ENCODE results near the gene PLA2G4B. TPM values are rescaled to one million over a fixed set of nuclear protein-coding genes. Genes with fewer than 3 reads are reported as not detected.

Gene PLA2G4B, protein sequence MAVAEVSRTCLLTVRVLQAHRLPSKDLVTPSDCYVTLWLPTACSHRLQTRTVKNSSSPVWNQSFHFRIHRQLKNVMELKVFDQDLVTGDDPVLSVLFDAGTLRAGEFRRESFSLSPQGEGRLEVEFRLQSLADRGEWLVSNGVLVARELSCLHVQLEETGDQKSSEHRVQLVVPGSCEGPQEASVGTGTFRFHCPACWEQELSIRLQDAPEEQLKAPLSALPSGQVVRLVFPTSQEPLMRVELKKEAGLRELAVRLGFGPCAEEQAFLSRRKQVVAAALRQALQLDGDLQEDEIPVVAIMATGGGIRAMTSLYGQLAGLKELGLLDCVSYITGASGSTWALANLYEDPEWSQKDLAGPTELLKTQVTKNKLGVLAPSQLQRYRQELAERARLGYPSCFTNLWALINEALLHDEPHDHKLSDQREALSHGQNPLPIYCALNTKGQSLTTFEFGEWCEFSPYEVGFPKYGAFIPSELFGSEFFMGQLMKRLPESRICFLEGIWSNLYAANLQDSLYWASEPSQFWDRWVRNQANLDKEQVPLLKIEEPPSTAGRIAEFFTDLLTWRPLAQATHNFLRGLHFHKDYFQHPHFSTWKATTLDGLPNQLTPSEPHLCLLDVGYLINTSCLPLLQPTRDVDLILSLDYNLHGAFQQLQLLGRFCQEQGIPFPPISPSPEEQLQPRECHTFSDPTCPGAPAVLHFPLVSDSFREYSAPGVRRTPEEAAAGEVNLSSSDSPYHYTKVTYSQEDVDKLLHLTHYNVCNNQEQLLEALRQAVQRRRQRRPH
- total RNA-seq (2.7 TPM), polyA plus RNA-seq (8.1 TPM)

DNA sequence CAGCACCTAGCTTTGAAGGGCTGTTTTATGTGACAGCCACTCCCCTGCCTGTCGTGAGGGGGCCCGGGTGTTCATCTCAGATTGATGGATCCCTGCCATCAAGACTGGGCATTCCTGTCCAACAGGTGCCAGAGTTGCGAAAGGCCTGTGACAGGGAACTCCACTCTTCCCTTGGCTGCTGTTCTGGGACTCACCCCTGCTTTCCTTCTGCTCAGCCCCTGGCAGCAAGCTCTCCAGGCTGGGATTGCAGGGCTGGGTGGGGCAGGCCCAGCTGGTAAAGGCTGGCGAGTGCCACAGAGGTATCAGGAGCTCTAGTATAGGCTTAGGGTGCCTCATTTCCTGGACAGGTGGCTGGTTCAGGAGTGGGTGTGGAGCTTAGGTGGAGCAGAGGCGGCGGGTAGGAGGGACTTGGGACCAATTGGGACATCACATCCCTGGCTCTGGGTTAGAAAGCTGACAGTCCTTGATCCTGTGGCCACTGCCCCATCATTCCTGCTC, at the start of gene PLA2G4B:
Gene PLA2G4B (plus strand): TSS at position 448 of the 498 bp plus-strand sequence. CDS start 67 bp downstream, outside the sequence.
- H3K4me3 ChIP-seq (ENCODE audit: low read depth, low read length), result no peak within 1 kb of the TSS
- peak within 1 kb of the TSS; percentile 44 for H3K27ac ChIP-seq (ENCODE audit: low read depth)
- DNase-seq (ENCODE audit: extremely low spot score), result peak; percentile 39
- 83% methylated on average over 6 of the region's 6 CpGs for WGBS
- no peaks in the 10 kb centered on the region for H3K36me3 ChIP-seq (ENCODE audit: insufficient read depth)
- no peaks in the 10 kb centered on the region for H3K4me1 ChIP-seq (ENCODE audit: insufficient read depth)

DNA sequence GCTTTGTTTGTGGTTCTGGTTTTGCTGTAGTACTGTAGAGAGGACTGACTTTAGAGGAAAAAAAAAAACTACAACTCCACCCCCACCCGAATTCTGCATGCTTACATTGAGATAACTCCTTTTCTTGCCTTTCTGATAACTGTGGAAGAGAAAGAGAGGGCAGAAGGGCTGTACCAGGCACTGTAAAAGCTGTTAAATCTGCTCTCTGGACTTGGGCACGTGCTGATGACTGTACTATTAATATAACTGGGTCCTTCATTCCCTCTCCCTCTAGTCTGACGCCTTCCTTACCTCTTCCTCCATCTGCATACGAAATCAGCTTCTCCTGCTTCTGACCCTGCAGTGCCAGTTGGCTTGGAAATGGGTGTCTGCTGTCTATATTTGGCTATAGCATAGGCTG, 49.4 kb upstream of the PLA2G4B start:
- Histone ChIP-seq H3K36me3 (ENCODE audit: insufficient read depth) (peaks cover 1% of the 10 kb centered on the region), H3K4me3 (ENCODE audit: low read depth, low read length) (no peak overlapping the region), H3K4me1 (ENCODE audit: insufficient read depth) (no peaks in the 10 kb centered on the region), H3K27ac (ENCODE audit: low read depth) (no peak overlapping the region)
- 50% methylated on average over 4 of the region's 4 CpGs for WGBS
- no peak for DNase-seq (ENCODE audit: extremely low spot score)

DNA sequence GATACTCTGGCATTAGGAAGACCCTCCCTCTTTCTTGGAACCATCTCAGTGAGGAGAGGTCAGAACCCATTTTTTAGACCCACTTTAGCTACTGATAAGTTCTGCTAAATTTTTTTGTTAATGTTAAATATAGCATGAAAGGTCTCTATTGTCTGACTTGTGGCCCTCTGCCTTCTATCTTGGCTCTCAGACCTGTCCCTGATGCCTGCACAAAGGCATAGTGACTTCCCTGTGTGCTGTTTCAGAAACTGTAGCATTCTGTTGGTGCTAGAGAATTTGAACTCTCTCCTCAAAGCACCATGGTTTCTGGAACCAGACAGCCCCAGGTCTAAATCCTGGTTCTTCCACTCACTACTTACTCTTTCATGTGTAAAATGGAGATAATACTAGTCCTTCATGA, 49.0 kb upstream of the PLA2G4B start:
- no peak for DNase-seq (ENCODE audit: extremely low spot score)
- Histone ChIP-seq H3K36me3 (ENCODE audit: insufficient read depth) (peaks cover 1% of the 10 kb centered on the region), H3K4me1 (ENCODE audit: insufficient read depth) (no peaks in the 10 kb centered on the region), H3K4me3 (ENCODE audit: low read depth, low read length) (no peak overlapping the region), H3K27ac (ENCODE audit: low read depth) (no peak overlapping the region)

DNA sequence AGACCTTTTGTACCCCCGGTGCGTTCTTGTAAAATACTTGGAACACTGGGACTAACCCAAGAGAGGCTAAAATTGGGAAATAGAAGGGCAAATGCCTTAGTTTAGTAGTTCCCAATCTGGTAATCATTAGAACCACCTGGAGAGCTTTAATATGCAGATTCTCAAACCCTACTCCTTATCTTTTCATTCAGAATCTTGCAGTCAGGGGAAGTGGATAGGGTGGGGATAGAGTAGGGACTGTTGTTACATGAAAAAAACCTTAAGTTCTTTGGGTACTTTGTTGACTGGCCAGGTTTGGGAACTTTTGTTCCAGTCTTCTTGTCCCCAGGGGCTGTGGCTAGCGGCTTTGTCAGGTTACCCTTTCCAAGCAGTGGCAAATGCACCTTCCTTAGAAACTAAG, 48.5 kb upstream of the PLA2G4B start:
- Histone ChIP-seq H3K27ac (ENCODE audit: low read depth) (no peak overlapping the region), H3K4me1 (ENCODE audit: insufficient read depth) (no peaks in the 10 kb centered on the region), H3K36me3 (ENCODE audit: insufficient read depth) (peaks cover 1% of the 10 kb centered on the region), H3K4me3 (ENCODE audit: low read depth, low read length) (no peak overlapping the region)
- DNase-seq (ENCODE audit: extremely low spot score), result no peak
- WGBS, result 90% methylated on average over 3 of the region's 3 CpGs

DNA sequence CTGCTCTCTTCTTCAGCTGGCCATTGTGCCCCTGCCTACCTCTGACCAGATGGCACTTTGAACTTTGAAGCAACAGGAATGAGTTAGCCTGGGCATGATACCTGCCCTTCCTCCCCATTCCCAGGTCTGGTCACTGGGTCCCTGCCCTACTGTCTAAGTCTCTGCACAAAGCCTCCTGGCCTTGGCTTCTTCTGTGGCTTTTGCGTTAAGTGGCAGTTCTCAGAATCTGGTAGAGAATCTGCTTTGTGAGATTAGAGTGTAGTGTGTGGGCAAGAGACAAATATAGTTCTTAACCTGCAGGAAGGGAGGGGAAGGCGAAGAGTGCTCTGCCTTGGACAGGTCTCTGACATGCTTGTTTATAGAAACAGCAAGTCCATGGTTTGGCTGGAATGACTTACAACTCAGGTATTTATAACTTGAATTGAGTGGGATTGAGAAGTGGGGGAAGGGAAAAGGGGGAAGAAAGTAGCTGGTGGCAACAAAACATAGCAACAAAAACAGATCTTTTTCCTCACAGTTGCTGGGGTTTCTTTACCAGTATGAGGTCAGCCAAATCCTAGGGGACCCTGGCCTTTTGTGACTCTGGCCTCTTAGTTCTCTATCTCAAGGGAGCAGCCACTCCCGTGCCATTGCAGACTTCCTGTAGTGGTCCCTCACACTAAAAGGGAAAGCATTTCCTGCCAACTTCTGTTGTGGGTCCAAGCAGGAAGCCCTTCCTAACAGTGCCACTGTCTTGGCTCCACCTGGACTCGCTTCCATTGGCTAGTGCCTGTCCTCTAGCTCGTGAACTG, 47.7 kb upstream of the PLA2G4B start:
- no peaks in the 10 kb centered on the region for H3K4me1 ChIP-seq (ENCODE audit: insufficient read depth)
- WGBS, result 47% methylated on average over 5 of the region's 5 CpGs
- H3K36me3 ChIP-seq (ENCODE audit: insufficient read depth), result peaks cover 1% of the 10 kb centered on the region
- H3K27ac ChIP-seq (ENCODE audit: low read depth), result no peak overlapping the region
- H3K4me3 ChIP-seq (ENCODE audit: low read depth, low read length), result no peak overlapping the region
- no peak for DNase-seq (ENCODE audit: extremely low spot score)

DNA sequence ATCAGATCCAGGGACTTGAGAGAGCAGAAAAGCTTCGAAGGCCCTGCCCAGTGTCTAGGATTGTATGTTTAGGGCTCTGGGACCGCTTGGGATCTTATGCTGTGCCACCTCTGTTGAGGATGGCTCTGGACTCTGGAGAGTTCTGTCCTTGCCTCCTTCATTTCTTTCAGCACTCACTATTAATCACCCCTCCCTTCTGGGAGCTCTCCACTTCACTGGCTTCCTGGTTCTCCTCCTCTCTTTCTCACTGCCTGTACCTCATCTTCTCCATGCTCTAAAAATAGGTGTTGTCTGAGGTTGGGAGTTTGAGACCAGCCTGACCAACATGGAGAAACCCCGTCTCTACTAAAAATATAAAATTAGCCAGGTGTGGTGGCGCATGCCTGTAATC, 47.1 kb upstream of the PLA2G4B start:
- WGBS, result 80% methylated on average over 4 of the region's 4 CpGs
- no peaks in the 10 kb centered on the region for H3K4me1 ChIP-seq (ENCODE audit: insufficient read depth)

DNA sequence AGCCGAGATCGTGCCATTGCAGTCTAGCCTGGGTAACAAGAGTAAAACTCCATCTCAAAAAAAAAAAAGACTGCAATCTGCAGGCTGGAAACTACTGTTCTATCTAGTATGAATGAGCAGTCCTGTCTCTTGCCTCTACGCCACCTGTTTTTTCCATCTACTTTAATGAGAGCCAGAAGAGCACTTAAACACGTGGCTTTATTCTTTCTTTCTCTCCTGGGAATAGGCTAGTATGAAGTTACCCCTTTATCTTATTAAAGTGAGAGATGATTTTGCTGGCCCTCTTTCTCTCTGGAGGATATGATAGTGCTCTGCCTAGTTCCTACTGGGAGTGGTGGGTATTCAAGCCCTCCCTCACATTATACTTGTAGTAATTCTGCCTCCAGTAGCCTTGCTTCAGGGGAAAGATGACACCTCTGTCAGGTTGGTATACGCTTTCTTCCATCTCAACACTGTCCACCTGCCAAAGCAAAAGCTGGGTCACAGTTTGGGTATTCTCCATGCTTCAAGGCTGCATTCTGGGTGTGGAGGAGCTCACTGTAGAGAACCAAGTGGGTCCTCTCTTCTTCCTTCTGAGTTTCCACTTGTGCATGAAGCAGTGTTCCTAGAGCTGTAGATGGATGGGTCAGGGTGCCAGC, 46.5 kb upstream of the PLA2G4B start:
- Histone ChIP-seq H3K4me1 (ENCODE audit: insufficient read depth) (no peaks in the 10 kb centered on the region), H3K4me3 (ENCODE audit: low read depth, low read length) (no peak overlapping the region), H3K27ac (ENCODE audit: low read depth) (no peak overlapping the region), H3K36me3 (ENCODE audit: insufficient read depth) (no peaks in the 10 kb centered on the region)
- no peak for DNase-seq (ENCODE audit: extremely low spot score)
- 79% methylated on average over 5 of the region's 5 CpGs for WGBS

More for the DNA sequence above, 47.1 kb upstream of the PLA2G4B start:
- Histone ChIP-seq H3K27ac (ENCODE audit: low read depth) (no peak overlapping the region), H3K36me3 (ENCODE audit: insufficient read depth) (peaks cover 1% of the 10 kb centered on the region), H3K4me3 (ENCODE audit: low read depth, low read length) (no peak overlapping the region)
- no peak for DNase-seq (ENCODE audit: extremely low spot score)

DNA sequence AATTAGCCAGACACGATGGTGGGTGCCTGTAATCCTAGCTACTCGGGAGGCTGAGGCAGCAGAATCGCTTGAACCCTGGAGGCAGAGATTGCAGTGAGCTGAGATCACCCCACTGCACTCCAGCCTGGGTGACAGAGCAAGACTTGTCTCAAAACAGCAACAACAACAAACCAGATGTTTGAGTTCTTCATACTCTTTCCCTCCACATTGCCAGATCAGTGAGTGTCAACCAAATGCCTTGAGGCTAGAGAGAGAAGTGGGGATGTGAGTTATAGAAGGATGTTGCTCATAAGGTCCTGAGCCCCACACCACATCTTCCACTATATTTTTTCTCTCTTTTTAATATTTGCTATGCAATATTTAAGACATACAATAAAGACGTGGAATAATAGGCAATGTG, 44.6 kb upstream of the PLA2G4B start:
- 70% methylated on average over 4 of the region's 4 CpGs for WGBS
- no peak overlapping the region for H3K4me3 ChIP-seq (ENCODE audit: low read depth, low read length)
- H3K4me1 ChIP-seq (ENCODE audit: insufficient read depth), result no peaks in the 10 kb centered on the region
- H3K36me3 ChIP-seq (ENCODE audit: insufficient read depth), result no peaks in the 10 kb centered on the region
- DNase-seq (ENCODE audit: extremely low spot score), result no peak
- no peak overlapping the region for H3K27ac ChIP-seq (ENCODE audit: low read depth)

DNA sequence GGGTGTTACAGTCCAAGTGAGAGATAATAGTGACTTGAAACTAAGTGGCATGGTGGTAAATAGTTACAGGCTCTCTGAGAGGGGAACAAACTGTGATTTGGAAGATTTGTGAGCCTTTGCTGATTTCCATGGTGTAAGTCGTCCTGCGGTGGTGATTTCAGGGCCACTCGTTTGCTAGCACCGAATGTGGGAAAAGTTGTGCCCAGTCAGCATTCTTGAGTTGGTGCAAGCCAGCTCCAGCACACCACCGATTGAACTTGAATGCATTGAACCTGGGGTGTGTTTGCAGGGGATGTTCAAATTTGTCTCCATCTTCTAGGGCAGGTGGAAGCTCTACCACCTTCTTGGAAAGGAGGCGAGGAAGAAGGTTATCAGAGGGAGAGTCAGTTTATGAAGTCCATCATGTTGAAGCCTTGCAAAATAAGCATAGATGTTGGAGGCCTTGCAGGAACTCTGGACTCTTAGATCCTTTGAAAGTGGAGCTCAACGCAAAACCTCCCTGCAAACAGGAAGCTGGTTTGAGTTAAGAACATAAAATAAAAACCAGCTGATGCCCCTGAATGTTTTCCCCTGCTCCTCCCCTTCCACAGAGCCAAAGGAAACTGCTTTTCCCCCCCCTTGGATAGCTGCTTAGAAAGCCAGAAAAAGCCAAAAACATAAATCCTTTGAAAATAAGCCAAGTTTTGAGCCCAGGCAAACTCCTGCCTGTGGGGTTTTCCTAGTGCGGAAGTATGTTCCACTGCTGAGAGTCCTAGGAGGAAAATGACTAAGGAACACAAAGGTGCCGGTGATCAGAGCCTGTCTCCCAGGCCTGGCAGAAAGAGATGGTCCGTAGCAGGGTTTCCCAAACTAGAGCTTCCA, 42.4 kb upstream of the PLA2G4B start:
- Histone ChIP-seq H3K36me3 (ENCODE audit: insufficient read depth) (no peaks in the 10 kb centered on the region), H3K4me1 (ENCODE audit: insufficient read depth) (no peaks in the 10 kb centered on the region), H3K4me3 (ENCODE audit: low read depth, low read length) (no peak overlapping the region), H3K27ac (ENCODE audit: low read depth) (peak overlapping the region; percentile 46)
- WGBS, result 39% methylated on average over 10 of the region's 10 CpGs
- DNase-seq (ENCODE audit: extremely low spot score), result no peak

DNA sequence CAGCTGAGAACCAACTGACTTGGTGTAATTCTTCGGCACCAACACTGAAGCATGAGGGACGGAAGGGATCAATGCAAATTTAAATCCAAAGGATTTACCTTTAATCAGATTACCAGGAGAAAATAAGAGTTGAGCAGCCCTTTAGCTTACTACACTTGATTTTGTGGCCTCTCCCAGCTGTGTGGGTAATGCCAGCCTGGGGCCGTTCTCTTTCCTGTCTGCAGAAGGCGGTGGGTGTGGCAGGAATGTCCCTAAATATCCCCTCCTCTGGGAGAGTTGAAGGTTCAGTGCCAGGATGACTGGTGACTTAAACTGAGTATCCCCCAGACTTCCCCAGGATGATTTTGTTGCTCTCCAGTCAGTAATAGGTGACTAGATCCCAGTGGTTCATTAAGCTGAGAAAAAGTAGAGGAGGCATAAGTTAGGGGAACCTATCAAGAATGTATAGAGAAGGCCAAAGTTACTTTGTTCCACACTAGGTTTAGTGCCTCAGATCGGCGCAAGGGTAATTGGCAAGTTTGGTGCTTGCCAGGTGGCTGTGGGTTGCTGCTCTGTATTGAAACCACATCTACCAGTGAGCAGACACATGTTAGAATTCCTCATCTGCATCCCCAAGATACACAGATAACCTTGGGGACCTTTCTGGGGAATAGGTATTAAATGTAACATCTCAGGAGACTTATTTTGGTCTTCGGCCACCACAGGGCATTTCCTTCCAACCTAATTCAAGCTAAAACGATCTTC, 41.3 kb upstream of the PLA2G4B start:
- 79% methylated on average over 8 of the region's 8 CpGs for WGBS
- H3K27ac ChIP-seq (ENCODE audit: low read depth), result no peak overlapping the region
- no peaks in the 10 kb centered on the region for H3K36me3 ChIP-seq (ENCODE audit: insufficient read depth)
- no peak overlapping the region for H3K4me3 ChIP-seq (ENCODE audit: low read depth, low read length)
- no peaks in the 10 kb centered on the region for H3K4me1 ChIP-seq (ENCODE audit: insufficient read depth)
- no peak for DNase-seq (ENCODE audit: extremely low spot score)

DNA sequence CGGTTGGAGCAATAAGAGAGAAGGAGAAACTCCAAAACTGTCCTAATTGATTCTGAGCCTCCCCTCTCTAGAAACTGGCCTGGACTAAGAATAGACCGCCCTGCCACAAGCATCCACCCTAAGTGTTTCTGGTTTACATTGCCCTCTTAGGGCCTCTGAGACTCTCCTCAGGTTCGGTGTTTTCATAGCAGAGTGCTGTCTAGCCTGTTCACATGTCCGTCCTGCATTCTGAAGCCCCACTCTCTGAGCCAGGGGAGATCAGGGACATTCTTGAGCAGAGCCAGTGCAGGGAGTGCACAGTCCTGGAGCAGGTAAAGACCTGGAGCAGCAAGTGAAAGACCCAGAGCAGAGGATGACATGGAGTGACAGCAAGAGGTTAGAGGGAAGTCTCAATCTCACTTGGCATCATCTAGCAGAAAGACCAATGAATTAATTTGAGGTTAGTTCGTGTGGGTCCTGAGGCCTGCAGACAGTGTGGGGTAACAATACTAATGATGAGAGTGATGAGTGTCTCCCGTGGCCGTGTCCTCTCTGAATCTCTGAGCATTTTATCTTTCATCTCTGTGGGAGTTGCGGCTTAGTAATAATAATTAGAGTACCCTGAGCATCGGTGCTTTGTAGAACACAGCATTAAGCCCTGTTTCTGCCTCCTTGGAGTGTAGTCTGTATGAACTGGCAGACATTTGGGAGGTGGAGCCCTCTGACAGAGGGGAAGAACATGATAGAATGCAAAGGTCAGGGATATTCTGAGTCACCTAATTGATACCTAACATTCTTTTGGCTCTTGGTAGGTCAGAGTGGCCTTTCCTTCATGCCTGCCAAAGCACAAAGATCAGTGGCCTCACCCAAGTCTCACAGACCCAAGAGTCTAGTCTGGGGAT, 39.8 kb upstream of the PLA2G4B start:
- DNase-seq (ENCODE audit: extremely low spot score), result no peak
- WGBS, result 88% methylated on average over 9 of the region's 9 CpGs
- H3K4me3 ChIP-seq (ENCODE audit: low read depth, low read length), result no peak overlapping the region
- H3K27ac ChIP-seq (ENCODE audit: low read depth), result no peak overlapping the region
- no peaks in the 10 kb centered on the region for H3K4me1 ChIP-seq (ENCODE audit: insufficient read depth)
- H3K36me3 ChIP-seq (ENCODE audit: insufficient read depth), result no peaks in the 10 kb centered on the region

Measured in urinary bladder (tissue), 4 donors.